IPS-20b (cell line): ENCODE data around the gene PAN3.

Source experiments
- H3K27ac ChIP-seq: one replicate; pipeline ENCODE4 v1.5.1; 2013; ENCODE audit warnings: low read length
- H3K27me3 ChIP-seq: 2 replicates; pipeline ENCODE4 v1.6.1; 2013; ENCODE audit warnings: mild to moderate bottlenecking, low read length, inconsistent platforms; ENCODE audit not compliant: insufficient read depth
- H3K36me3 ChIP-seq: 2 replicates; pipeline ENCODE4 v1.6.1; 2013; ENCODE audit warnings: low read depth, mild to moderate bottlenecking, inconsistent platforms, low read length, moderate library complexity; ENCODE audit not compliant: insufficient read depth
- H3K4me1 ChIP-seq: 2 replicates; pipeline ENCODE4 v1.6.1; 2013; ENCODE audit warnings: mild to moderate bottlenecking, control low read depth, inconsistent platforms, low read length, moderate library complexity; ENCODE audit not compliant: insufficient read depth
- H3K4me3 ChIP-seq: 2 replicates; pipeline ENCODE4 v1.5.1; 2013; ENCODE audit warnings: mild to moderate bottlenecking, low read length, inconsistent platforms
- H3K9ac ChIP-seq: 2 replicates; pipeline ENCODE4 v1.6.1; 2013; ENCODE audit warnings: low read depth, mild to moderate bottlenecking, inconsistent platforms, low read length, moderate library complexity
- H3K9me3 ChIP-seq: 2 replicates; pipeline ENCODE4 v1.6.1; 2013; ENCODE audit warnings: mild to moderate bottlenecking, low read depth, low read length, inconsistent platforms; ENCODE audit not compliant: insufficient read depth

PAN3 gene

DNA sequence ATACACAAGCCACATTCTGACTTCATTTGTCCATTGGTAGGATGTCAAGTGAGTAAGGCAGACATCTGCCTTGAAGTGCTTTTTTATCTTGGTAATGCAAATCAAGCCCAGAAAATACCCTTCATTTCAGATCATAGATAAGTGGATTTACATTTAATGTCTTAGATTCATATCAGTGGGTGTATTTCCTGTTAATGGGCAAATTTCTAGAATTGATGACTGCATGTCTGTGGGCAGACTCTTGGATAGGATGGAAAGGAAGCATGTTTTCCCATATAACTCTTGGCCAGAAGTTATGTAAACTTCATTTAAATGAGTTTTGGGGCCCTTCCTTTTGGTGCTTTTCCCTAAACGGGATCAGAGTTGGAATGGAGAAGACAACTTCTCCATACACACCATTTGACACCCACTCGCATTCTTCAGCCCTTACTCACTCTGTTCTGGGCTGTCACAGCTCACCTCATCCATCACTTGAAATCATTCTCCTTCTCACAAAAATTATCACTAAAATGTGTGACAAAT lies 202.0 kb downstream of the PAN3 start:
- no peak overlapping the region for H3K4me3 ChIP-seq
- no peak overlapping the region for H3K9ac ChIP-seq
- H3K36me3 ChIP-seq, result peaks cover 45% of the 10 kb centered on the region
- no peaks in the 10 kb centered on the region; the same call in 1 of the 2 replicates for H3K4me1 ChIP-seq
- no peaks in the 10 kb centered on the region for H3K27me3 ChIP-seq
- no peaks in the 10 kb centered on the region for H3K9me3 ChIP-seq
- no peak overlapping the region for H3K27ac ChIP-seq

- no peak overlapping the region for H3K4me3 ChIP-seq
- peaks cover 35% of the 10 kb centered on the region for H3K36me3 ChIP-seq
- no peak overlapping the region for H3K27ac ChIP-seq
- no peaks in the 10 kb centered on the region for H3K27me3 ChIP-seq
- H3K9ac ChIP-seq, result no peak overlapping the region
- H3K4me1 ChIP-seq, result peaks cover 2% of the 10 kb centered on the region; the same call in 1 of the 2 replicates
- H3K9me3 ChIP-seq, result no peaks in the 10 kb centered on the region
Measured at GRCh38 chr13:28342251-28342650, 203.9 kb downstream of the PAN3 start.

- Histone ChIP-seq H3K9ac (no peak overlapping the region), H3K9me3 (no peaks in the 10 kb centered on the region), H3K4me1 (peaks cover 2% of the 10 kb centered on the region; the same call in 1 of the 2 replicates), H3K36me3 (peaks cover 20% of the 10 kb centered on the region; the same call in 1 of the 2 replicates), H3K4me3 (no peak overlapping the region), H3K27me3 (no peaks in the 10 kb centered on the region), H3K27ac (no peak overlapping the region)
Measured at GRCh38 chr13:28344163-28344562, 205.8 kb downstream of the PAN3 start.
